ENCODE data around the gene BPIFA1. TPM values are rescaled to one million over a fixed set of nuclear protein-coding genes. Genes with fewer than 3 reads are reported as not detected.

Gene BPIFA1
- polyA plus RNA-seq, 3 donors, result not detected

GRCh38 chr20:33188421-33188820 lies 47.4 kb upstream of the BPIFA1 start:
- no peak for TF ChIP-seq CTCF (IDR thresholded peaks at IDR 0.05)
- Histone ChIP-seq H2AFZ (ENCODE audit: insufficient read depth, low read depth, low read length, poor library complexity, severe bottlenecking) (no peak overlapping the region), H3K4me3 (replicated peaks in 1 of 3; ENCODE audit: low read depth in 2 of 3, low read length in 3 of 3) (no peak overlapping the region), H3K9ac (ENCODE audit: insufficient read depth, low read length, poor library complexity, severe bottlenecking) (no peak overlapping the region), H3K27ac (ENCODE audit: low read depth in 1 of 2, low read length in 2 of 2) (no peak overlapping the region), H3K79me2 (ENCODE audit: insufficient read depth, low read length) (no peaks in the 10 kb centered on the region), H3K4me2 (replicated peaks; ENCODE audit: extremely low read depth, low read length, poor library complexity, severe bottlenecking) (no peak overlapping the region), H3K27me3 (ENCODE audit: control insufficient read depth in 2 of 2, insufficient read depth in 2 of 2, low read length in 2 of 2) (no peaks in the 10 kb centered on the region), H3K36me3 (replicated peaks in 1 of 2; ENCODE audit: control insufficient read depth in 1 of 2, insufficient read depth in 2 of 2, low read length in 2 of 2) (no peaks in the 10 kb centered on the region), H4K20me1 (ENCODE audit: insufficient read depth, low read length) (no peaks in the 10 kb centered on the region), H3K4me1 (ENCODE audit: control insufficient read depth in 1 of 2, insufficient read depth in 2 of 2, low read length in 2 of 2) (no peaks in the 10 kb centered on the region), H3K9me3 (replicated peaks in 1 of 2; ENCODE audit: control insufficient read depth in 1 of 2, insufficient read depth in 1 of 2, low read length in 2 of 2) (peaks cover 0 to 3% of the 10 kb centered on the region in 2 donors)
- peaks cover 1 to 6% (median 3%) of the 10 kb centered on the region in 3 donors for H3K27me3 Mint-ChIP-seq (ENCODE audit: low read depth in 3 of 3)
- 68% methylated on average over 7 of the region's 9 CpGs for WGBS (ENCODE audit: insufficient coverage)
- H3K4me1 Mint-ChIP-seq, result no peaks in the 10 kb centered on the region
- no peak overlapping the region for H3K27ac Mint-ChIP-seq
- intact Hi-C loops (cut with micrococcal nuclease), result no loop called here
- no peak for DNase-seq
- H3K4me3 Mint-ChIP-seq, result no peak overlapping the region
- H3K36me3 Mint-ChIP-seq, result no peaks in the 10 kb centered on the region
- peaks cover under 1 to 7% (median 5%) of the 10 kb centered on the region in 7 donors for H3K9me3 Mint-ChIP-seq

- DNase-seq, result no peak
- no peaks in the 10 kb centered on the region for H3K4me1 ChIP-seq (ENCODE audit: control insufficient read depth in 1 of 2, insufficient read depth in 2 of 2, low read length in 2 of 2)
- no peak overlapping the region for H3K27ac ChIP-seq (ENCODE audit: low read depth in 1 of 2, low read length in 2 of 2)
- no peaks in the 10 kb centered on the region for H4K20me1 ChIP-seq (ENCODE audit: insufficient read depth, low read length)
- no peaks in the 10 kb centered on the region for H3K79me2 ChIP-seq (ENCODE audit: insufficient read depth, low read length)
- no peak overlapping the region for H3K9ac ChIP-seq (ENCODE audit: insufficient read depth, low read length, poor library complexity, severe bottlenecking)
- H3K4me2 ChIP-seq (replicated peaks; ENCODE audit: extremely low read depth, low read length, poor library complexity, severe bottlenecking), result no peak overlapping the region
- no peak overlapping the region for H3K4me3 ChIP-seq (replicated peaks in 1 of 3; ENCODE audit: low read depth in 2 of 3, low read length in 3 of 3)
- H3K9me3 ChIP-seq (replicated peaks in 1 of 2; ENCODE audit: control insufficient read depth in 1 of 2, insufficient read depth in 1 of 2, low read length in 2 of 2), result no peaks in the 10 kb centered on the region
- no peak for TF ChIP-seq CTCF (IDR thresholded peaks at IDR 0.05)
- Mint-ChIP-seq H3K9me3 (peaks cover 0 to 1% (median 0%) of the 10 kb centered on the region in 7 donors), H3K27ac (no peak overlapping the region), H3K4me1 (no peaks in the 10 kb centered on the region), H3K27me3 (ENCODE audit: low read depth in 3 of 3) (peaks cover 3 to 5% (median 3%) of the 10 kb centered on the region in 3 donors), H3K4me3 (no peak overlapping the region), H3K36me3 (no peaks in the 10 kb centered on the region)
- no peaks in the 10 kb centered on the region for H3K36me3 ChIP-seq (replicated peaks in 1 of 2; ENCODE audit: control insufficient read depth in 1 of 2, insufficient read depth in 2 of 2, low read length in 2 of 2)
- 63% methylated on average over 1 of the region's 3 CpGs for WGBS (ENCODE audit: insufficient coverage)
- no peak overlapping the region for H2AFZ ChIP-seq (ENCODE audit: insufficient read depth, low read depth, low read length, poor library complexity, severe bottlenecking)
- intact Hi-C loops (cut with micrococcal nuclease), result no loop called here
- H3K27me3 ChIP-seq (ENCODE audit: control insufficient read depth in 2 of 2, insufficient read depth in 2 of 2, low read length in 2 of 2), result no peaks in the 10 kb centered on the region
These were observed 44.3 kb upstream of the BPIFA1 start for GRCh38 chr20:33191484-33191883.

Data from CD14-positive monocyte (primary cell).